HepG2 (cell line): Measurements from ENCODE around the gene ERICH6. TPM values are rescaled to one million over a fixed set of nuclear protein-coding genes. Genes with fewer than 3 reads are reported as not detected.

Source experiments
- CC2D1A ChIP-seq: sonication (generic); formaldehyde crosslinking; IDR thresholded peaks from 2 replicates; pipeline ENCODE4 v1.8.1; 2023; ENCODE audit warnings: mild to moderate bottlenecking, missing genetic modification reagents
- DBP ChIP-seq: sonication (generic); formaldehyde crosslinking; IDR thresholded peaks from 2 replicates; pipeline ENCODE4 v1.4.0; 2020; ENCODE audit warnings: missing genetic modification reagents; ENCODE audit errors: not compliant biosample characterization
- KLF12 ChIP-seq: sonication (generic); formaldehyde crosslinking; IDR thresholded peaks from 2 replicates; pipeline ENCODE4 v1.4.0; 2020; ENCODE audit warnings: missing genetic modification reagents, borderline replicate concordance
- MAX ChIP-seq: IDR thresholded peaks from 2 replicates; pipeline ENCODE4 v1.6.1; 2012; ENCODE audit warnings: inconsistent platforms
- MIER3 ChIP-seq: IDR thresholded peaks from 2 replicates; pipeline ENCODE4 v1.6.1; 2016; ENCODE audit warnings: missing compliant biosample characterization, borderline replicate concordance
- NCOA2 ChIP-seq: sonication (generic); formaldehyde crosslinking; IDR thresholded peaks from 2 replicates; pipeline ENCODE4 v1.8.0; 2022; ENCODE audit warnings: inconsistent platforms
- SETDB1 ChIP-seq: sonication (generic); formaldehyde crosslinking; IDR thresholded peaks from 2 replicates; pipeline ENCODE4 v1.5.1; 2020; ENCODE audit warnings: missing genetic modification reagents, mild to moderate bottlenecking, borderline replicate concordance
- TBL1XR1 ChIP-seq: fragments of 150-350 bp; IDR thresholded peaks from 2 replicates; pipeline ENCODE4 v1.6.1; 2014; ENCODE audit warnings: borderline replicate concordance, low read length; ENCODE audit not compliant: partially characterized antibody
- TEAD3 ChIP-seq: optimal IDR thresholded peaks from 2 replicates; pipeline ENCODE3; 2016; ENCODE audit warnings: borderline replicate concordance
- ZNF136 ChIP-seq: sonication (generic); formaldehyde crosslinking; IDR thresholded peaks from 2 replicates; pipeline ENCODE4 v1.8.1; 2022; ENCODE audit warnings: low read depth, mild to moderate bottlenecking, moderate library complexity, missing genetic modification reagents
- ZNF232 ChIP-seq: sonication (generic); formaldehyde crosslinking; IDR thresholded peaks from 2 replicates; pipeline ENCODE4 v1.4.0; 2020; ENCODE audit warnings: missing genetic modification reagents, borderline replicate concordance
- ZNF331 ChIP-seq: sonication (generic); formaldehyde crosslinking; IDR thresholded peaks from 2 replicates; pipeline ENCODE4 v1.4.0; 2020; ENCODE audit warnings: missing genetic modification reagents
- ZNF44 ChIP-seq: sonication (generic); formaldehyde crosslinking; IDR thresholded peaks from 2 replicates; pipeline ENCODE4 v1.5.1; 2020; ENCODE audit warnings: mild to moderate bottlenecking, missing genetic modification reagents
- ZSCAN21 ChIP-seq: sonication (generic); formaldehyde crosslinking; IDR thresholded peaks from 2 replicates; pipeline ENCODE4 v1.8.0; 2022; ENCODE audit warnings: mild to moderate bottlenecking, missing genetic modification reagents, moderate library complexity, borderline replicate concordance
- ZSCAN29 ChIP-seq: sonication (generic); formaldehyde crosslinking; conservative IDR thresholded peaks from 2 replicates; pipeline ENCODE4 v1.4.0; 2020; ENCODE audit warnings: mild to moderate bottlenecking, missing genetic modification reagents
- ZUFSP ChIP-seq: sonication (generic); formaldehyde crosslinking; IDR thresholded peaks from 2 replicates; pipeline ENCODE4 v1.9.0; 2021; ENCODE audit warnings: missing genetic modification reagents, mild to moderate bottlenecking, borderline replicate concordance
- polyA plus RNA-seq, 8 experiments: library from polyadenylated mRNA; depleted of rRNA in 3 of 8; stranded (reverse) in 7 of 8; unstranded in 1 of 8; fragments of >200 nt; fragmentation: Illumina TruSeq in 4 of 8; extraction: Trizol in 4 of 8; gene quantifications; 2 replicates each; pipeline versions ENCODE4 v1.2.1 to v1.2.3, GENCODE V29; 2011 to 2016; ENCODE audit warnings: low read depth in 4 of 8, missing spikeins in 1 of 8, mixed read lengths in 1 of 8; ENCODE audit not compliant: insufficient read depth in 1 of 8
- total RNA-seq, 5 experiments: library from RNA; depleted of rRNA; stranded (reverse); fragments of >200 nt; fragmentation: Illumina TruSeq; extraction: Trizol; gene quantifications; 2 replicates each; pipeline ENCODE4 v1.2.3, GENCODE V29; 2016; ENCODE audit warnings: low read depth in 1 of 5
- TF ChIP-seq, protein P1 (sequence below): sonication (generic); formaldehyde crosslinking; IDR thresholded peaks from 2 replicates; pipeline ENCODE4 v1.4.0; 2020; ENCODE audit warnings: mild to moderate bottlenecking, missing genetic modification reagents, borderline replicate concordance
- TF ChIP-seq, protein P2 (sequence below): IDR thresholded peaks from 2 replicates; pipeline ENCODE4 v1.6.1; 2016

ERICH6 gene
- total and polyA plus RNA-seq, 2 of the 13 experiments (the other 11 are each of a cell fraction or from before 2014, with no cell fraction given): 0.03 TPM; not detected in 1

DNA sequence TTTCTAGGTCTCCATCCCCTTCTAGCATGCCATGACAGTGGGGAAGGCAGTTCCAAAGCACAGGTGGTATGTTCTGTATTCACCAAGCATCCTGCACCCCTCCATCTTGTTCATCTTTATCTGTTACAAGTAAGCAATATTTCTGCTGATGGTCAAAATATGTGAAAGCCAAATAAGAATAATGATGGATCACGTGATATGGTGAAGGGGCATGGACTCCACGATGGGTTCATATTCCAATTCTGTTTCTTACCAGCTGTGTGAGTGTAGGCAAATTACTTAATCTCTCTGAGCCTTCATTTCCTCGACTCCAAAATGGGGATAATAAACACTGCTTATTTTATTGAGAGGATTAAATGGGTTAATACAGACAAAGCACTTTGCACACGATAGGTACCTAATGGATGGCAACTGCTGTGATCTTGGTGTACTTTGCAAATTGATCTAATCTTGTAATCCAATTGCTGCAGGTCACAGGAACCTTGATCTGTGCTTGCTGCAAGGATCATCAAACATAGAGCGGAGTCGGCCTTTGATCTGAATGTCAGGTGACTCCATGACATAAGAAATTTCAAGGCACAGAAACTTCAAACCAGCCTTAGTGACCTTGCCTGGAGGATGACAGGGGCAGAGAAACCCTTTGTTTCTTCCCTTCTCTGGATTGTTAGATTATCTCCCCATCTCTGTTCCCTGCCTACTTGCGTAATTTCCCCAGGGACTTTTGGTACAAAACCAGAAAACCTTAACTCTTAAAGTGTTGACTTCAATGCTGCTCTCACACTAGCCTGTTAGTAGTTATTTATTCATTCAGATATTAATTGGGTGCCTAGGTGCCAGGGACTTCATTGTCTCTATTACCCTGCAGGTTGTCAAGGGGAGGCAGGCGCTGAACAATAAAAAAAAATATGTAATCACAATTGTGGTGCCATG, 33.4 kb upstream of the ERICH6 start (continued):
- TF ChIP-seq, protein P1, sequence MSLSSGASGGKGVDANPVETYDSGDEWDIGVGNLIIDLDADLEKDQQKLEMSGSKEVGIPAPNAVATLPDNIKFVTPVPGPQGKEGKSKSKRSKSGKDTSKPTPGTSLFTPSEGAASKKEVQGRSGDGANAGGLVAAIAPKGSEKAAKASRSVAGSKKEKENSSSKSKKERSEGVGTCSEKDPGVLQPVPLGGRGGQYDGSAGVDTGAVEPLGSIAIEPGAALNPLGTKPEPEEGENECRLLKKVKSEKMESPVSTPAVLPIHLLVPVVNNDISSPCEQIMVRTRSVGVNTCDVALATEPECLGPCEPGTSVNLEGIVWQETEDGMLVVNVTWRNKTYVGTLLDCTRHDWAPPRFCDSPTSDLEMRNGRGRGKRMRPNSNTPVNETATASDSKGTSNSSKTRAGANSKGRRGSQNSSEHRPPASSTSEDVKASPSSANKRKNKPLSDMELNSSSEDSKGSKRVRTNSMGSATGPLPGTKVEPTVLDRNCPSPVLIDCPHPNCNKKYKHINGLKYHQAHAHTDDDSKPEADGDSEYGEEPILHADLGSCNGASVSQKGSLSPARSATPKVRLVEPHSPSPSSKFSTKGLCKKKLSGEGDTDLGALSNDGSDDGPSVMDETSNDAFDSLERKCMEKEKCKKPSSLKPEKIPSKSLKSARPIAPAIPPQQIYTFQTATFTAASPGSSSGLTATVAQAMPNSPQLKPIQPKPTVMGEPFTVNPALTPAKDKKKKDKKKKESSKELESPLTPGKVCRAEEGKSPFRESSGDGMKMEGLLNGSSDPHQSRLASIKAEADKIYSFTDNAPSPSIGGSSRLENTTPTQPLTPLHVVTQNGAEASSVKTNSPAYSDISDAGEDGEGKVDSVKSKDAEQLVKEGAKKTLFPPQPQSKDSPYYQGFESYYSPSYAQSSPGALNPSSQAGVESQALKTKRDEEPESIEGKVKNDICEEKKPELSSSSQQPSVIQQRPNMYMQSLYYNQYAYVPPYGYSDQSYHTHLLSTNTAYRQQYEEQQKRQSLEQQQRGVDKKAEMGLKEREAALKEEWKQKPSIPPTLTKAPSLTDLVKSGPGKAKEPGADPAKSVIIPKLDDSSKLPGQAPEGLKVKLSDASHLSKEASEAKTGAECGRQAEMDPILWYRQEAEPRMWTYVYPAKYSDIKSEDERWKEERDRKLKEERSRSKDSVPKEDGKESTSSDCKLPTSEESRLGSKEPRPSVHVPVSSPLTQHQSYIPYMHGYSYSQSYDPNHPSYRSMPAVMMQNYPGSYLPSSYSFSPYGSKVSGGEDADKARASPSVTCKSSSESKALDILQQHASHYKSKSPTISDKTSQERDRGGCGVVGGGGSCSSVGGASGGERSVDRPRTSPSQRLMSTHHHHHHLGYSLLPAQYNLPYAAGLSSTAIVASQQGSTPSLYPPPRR (CRISPR knock-in tag): peak; percentile 96
- TF ChIP-seq MIER3 (CRISPR knock-in tag) (peak; percentile 91), KLF12 (CRISPR knock-in tag) (no peak), CC2D1A (CRISPR knock-in tag) (no peak), SETDB1 (CRISPR knock-in tag) (no peak), TBL1XR1 (peak; percentile 90), ZSCAN29 (CRISPR knock-in tag) (no peak), ZUFSP (CRISPR knock-in tag) (no peak), ZNF232 (CRISPR knock-in tag) (no peak), ZNF331 (peak; percentile 91), ZNF44 (CRISPR knock-in tag) (no peak), MAX (peak; percentile 43), ZSCAN21 (0 out of 2 replicates have a peak, but pooled peaks have one; percentile 44), DBP (CRISPR knock-in tag) (no peak), TEAD3 (CRISPR knock-in tag) (peak; percentile 87), ZNF136 (CRISPR knock-in tag) (no peak), NCOA2 (CRISPR knock-in tag) (peak; percentile 99)
- TF ChIP-seq, protein P2, sequence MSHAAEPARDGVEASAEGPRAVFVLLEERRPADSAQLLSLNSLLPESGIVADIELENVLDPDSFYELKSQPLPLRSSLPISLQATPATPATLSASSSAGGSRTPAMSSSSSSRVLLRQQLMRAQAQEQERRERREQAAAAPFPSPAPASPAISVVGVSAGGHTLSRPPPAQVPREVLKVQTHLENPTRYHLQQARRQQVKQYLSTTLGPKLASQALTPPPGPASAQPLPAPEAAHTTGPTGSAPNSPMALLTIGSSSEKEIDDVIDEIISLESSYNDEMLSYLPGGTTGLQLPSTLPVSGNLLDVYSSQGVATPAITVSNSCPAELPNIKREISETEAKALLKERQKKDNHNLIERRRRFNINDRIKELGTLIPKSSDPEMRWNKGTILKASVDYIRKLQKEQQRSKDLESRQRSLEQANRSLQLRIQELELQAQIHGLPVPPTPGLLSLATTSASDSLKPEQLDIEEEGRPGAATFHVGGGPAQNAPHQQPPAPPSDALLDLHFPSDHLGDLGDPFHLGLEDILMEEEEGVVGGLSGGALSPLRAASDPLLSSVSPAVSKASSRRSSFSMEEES: peak; percentile 100
